ENCODE measurements around the gene ACBD4.

ACBD4 gene

GRCh38 chr17:45128331-45128730 is 7.2 kb upstream of the ACBD4 start:
- no peaks in the 10 kb centered on the region for H3K27me3 ChIP-seq (ENCODE audit: control insufficient read depth, insufficient read depth, low read length)
- H3K27ac ChIP-seq (ENCODE audit: low read length) = no peak overlapping the region
- H3K4me1 ChIP-seq (ENCODE audit: control insufficient read depth, insufficient read depth, low read length) = 0 out of 2 replicates have a peak, but pooled peaks cover 4% of the 10 kb centered on the region
- no peaks in the 10 kb centered on the region for H3K36me3 ChIP-seq (ENCODE audit: control insufficient read depth, insufficient read depth, low read length)
- no peak for DNase-seq (ENCODE audit: low read depth, low spot score)
- WGBS (ENCODE audit: insufficient coverage, insufficient read length) = no CpG with 5 or more reads among the region's 5 CpGs
- H3K4me3 ChIP-seq (ENCODE audit: low read length) = no peak overlapping the region
- H3K9me3 ChIP-seq (ENCODE audit: control insufficient read depth, insufficient read depth, low read length) = no peaks in the 10 kb centered on the region

DNA sequence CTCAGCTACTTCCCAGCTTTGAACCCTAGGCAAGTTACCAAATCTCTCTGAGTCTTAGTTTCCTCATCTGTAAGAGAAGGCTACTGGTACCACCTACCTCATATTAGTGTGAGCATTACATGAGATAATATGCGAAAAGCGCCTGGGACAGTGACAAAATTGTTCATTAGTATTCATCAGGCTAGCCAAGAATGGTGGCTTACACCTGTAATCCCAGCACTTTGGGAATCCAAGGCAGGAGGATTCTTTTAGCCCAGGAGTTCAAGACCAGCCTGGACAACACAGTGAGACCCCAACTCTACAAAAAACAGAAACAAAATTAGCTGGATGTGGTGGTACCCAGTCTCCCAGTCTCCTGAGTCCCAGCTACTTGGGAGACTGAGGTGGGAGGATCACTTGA is 6.5 kb upstream of the ACBD4 start:
- Histone ChIP-seq H3K27ac (ENCODE audit: low read length) (no peak overlapping the region), H3K9me3 (ENCODE audit: control insufficient read depth, insufficient read depth, low read length) (no peaks in the 10 kb centered on the region), H3K4me3 (ENCODE audit: low read length) (no peak overlapping the region), H3K4me1 (ENCODE audit: control insufficient read depth, insufficient read depth, low read length) (0 out of 2 replicates have a peak, but pooled peaks cover 4% of the 10 kb centered on the region), H3K27me3 (ENCODE audit: control insufficient read depth, insufficient read depth, low read length) (no peaks in the 10 kb centered on the region), H3K36me3 (ENCODE audit: control insufficient read depth, insufficient read depth, low read length) (no peaks in the 10 kb centered on the region)
- no CpG with 5 or more reads among the region's 2 CpGs for WGBS (ENCODE audit: insufficient coverage, insufficient read length)
- no peak for DNase-seq (ENCODE audit: low read depth, low spot score)

DNA sequence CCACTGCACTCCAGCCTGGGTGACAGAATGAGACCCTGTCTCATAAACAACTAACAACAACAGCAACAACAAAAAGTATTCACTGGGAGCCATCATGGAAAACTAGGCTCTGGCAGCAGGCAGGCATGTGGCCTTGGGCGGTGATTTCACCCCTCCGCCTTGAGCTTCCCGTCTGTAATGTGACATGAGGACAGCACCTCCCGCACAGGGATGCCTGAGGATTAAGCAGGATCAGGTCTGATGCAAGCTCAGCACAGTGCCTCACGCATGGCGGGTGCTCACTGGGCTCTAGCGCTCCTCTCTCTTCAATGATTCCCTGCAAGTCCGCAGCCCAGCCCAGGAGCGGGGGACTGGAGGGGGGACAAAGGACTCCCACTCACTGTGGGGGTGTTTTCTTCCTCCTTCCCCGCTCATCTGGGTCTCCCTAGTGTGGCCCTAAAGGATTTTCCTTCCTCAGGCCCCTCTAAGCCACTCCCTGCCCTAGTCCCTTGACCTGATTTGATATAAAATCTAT is 6.0 kb upstream of the ACBD4 start:
- H3K27ac ChIP-seq (ENCODE audit: low read length) = no peak overlapping the region
- H3K36me3 ChIP-seq (ENCODE audit: control insufficient read depth, insufficient read depth, low read length) = no peaks in the 10 kb centered on the region
- no CpG with 5 or more reads among the region's 10 CpGs for WGBS (ENCODE audit: insufficient coverage, insufficient read length)
- H3K4me3 ChIP-seq (ENCODE audit: low read length) = no peak overlapping the region
- H3K9me3 ChIP-seq (ENCODE audit: control insufficient read depth, insufficient read depth, low read length) = no peaks in the 10 kb centered on the region
- H3K4me1 ChIP-seq (ENCODE audit: control insufficient read depth, insufficient read depth, low read length) = 0 out of 2 replicates have a peak, but pooled peaks cover 4% of the 10 kb centered on the region
- no peak for DNase-seq (ENCODE audit: low read depth, low spot score)
- no peaks in the 10 kb centered on the region for H3K27me3 ChIP-seq (ENCODE audit: control insufficient read depth, insufficient read depth, low read length)

DNA sequence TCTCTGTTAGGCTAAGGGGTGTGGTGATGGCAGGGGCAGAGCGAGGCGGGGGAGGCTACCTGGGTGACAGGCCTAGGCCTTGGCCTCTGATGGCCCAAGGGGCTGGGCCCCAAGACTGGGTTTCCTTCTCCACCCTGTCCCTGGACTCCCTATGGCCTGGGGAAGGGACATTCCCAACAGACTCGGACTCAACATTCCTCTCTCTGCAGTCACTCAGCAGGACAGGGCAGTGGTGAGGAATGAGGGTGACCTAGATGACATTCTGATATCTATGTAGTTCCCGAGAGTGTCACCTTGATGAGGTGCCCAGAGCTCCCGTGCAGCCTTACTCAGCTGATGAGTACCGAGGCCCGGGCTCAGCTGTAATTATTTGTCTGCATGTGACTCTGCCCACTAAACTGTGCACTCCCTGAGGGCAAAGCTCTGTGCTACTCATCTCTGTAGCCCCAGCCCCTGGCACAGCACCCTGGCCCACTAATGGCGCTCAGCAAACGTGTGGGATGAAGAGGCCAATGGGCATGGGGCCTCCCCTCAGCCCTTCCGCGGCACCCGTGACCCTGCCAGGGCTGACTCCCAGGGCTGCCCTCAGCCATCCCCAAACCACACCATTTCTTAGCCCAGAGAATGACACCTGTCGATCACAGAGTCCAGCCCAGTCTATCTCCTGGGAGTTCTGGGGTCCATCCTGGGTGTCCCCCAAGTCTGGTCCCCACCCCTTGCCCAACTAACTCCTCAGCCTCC is 5.4 kb upstream of the ACBD4 start:
- Histone ChIP-seq H3K4me3 (ENCODE audit: low read length) (no peak overlapping the region), H3K27ac (ENCODE audit: low read length) (no peak overlapping the region), H3K36me3 (ENCODE audit: control insufficient read depth, insufficient read depth, low read length) (no peaks in the 10 kb centered on the region), H3K27me3 (ENCODE audit: control insufficient read depth, insufficient read depth, low read length) (no peaks in the 10 kb centered on the region), H3K9me3 (ENCODE audit: control insufficient read depth, insufficient read depth, low read length) (no peaks in the 10 kb centered on the region), H3K4me1 (ENCODE audit: control insufficient read depth, insufficient read depth, low read length) (0 out of 2 replicates have a peak, but pooled peaks cover 4% of the 10 kb centered on the region)
- WGBS (ENCODE audit: insufficient coverage, insufficient read length) = no CpG with 5 or more reads among the region's 13 CpGs
- no peak for DNase-seq (ENCODE audit: low read depth, low spot score)

DNA sequence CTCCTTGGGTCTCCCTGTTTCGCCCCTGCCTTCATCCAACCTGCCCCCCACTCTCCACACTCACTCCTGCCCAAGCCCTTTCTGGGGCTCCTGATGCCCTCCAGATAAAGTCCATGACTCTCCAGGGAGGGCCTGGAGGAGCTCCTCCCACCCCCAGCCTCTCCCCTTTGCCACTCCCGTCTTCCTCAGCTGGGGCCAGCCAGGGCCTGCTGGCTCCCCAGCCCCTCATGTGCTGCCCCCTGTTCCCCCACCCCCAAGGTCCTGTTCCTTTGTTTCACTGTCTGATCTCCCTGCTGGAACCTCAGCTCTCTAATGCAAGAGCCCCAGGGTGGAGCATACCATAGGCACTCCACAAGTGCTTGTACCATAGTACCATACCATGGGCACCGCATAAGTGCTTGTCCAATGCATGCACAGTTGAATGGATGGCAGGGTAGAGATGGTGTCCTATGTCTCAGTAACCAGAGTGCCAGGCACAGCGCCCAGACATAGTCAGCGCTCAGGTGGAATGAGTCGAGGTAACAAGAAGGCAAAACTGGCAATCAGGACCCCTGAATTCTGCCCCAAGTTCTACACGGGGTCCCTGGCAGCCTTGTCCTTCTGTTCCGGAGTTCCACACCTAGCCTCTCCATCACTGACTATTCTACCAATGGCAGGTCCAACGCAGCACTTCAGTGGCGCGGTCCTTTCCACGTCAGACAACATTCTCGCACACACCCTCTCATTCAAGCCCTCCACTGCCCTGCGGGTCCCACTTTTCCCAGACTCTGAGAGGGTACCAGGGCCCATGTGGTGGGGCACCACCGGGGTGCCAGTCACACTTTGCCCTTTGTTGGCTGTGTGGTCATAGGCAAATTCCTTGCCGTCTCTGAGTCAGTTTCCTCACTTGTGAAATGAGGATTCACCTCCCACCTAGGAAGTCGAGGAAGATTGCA is 4.5 kb upstream of the ACBD4 start:
- no CpG with 5 or more reads among the region's 17 CpGs for WGBS (ENCODE audit: insufficient coverage, insufficient read length)
- Histone ChIP-seq H3K9me3 (ENCODE audit: control insufficient read depth, insufficient read depth, low read length) (no peaks in the 10 kb centered on the region), H3K36me3 (ENCODE audit: control insufficient read depth, insufficient read depth, low read length) (no peaks in the 10 kb centered on the region), H3K4me3 (ENCODE audit: low read length) (no peak overlapping the region), H3K4me1 (ENCODE audit: control insufficient read depth, insufficient read depth, low read length) (0 out of 2 replicates have a peak, but pooled peaks cover 4% of the 10 kb centered on the region), H3K27ac (ENCODE audit: low read length) (no peak overlapping the region), H3K27me3 (ENCODE audit: control insufficient read depth, insufficient read depth, low read length) (no peaks in the 10 kb centered on the region)
- DNase-seq (ENCODE audit: low read depth, low spot score) = no peak

- Histone ChIP-seq H3K36me3 (ENCODE audit: control insufficient read depth, insufficient read depth, low read length) (no peaks in the 10 kb centered on the region), H3K27me3 (ENCODE audit: control insufficient read depth, insufficient read depth, low read length) (no peaks in the 10 kb centered on the region), H3K4me3 (ENCODE audit: low read length) (peak overlapping the region; percentile 56; the same call in 1 of the 2 replicates), H3K9me3 (ENCODE audit: control insufficient read depth, insufficient read depth, low read length) (no peaks in the 10 kb centered on the region), H3K27ac (ENCODE audit: low read length) (no peak overlapping the region), H3K4me1 (ENCODE audit: control insufficient read depth, insufficient read depth, low read length) (0 out of 2 replicates have a peak, but pooled peaks cover 4% of the 10 kb centered on the region)
- DNase-seq (ENCODE audit: low read depth, low spot score) = no peak
- no CpG with 5 or more reads among the region's 46 CpGs for WGBS (ENCODE audit: insufficient coverage, insufficient read length)
Observed at GRCh38 chr17:45131616-45132319, 3.7 kb upstream of the ACBD4 start.

- DNase-seq (ENCODE audit: low read depth, low spot score) = no peak
- Histone ChIP-seq H3K27ac (ENCODE audit: low read length) (no peak within 1 kb of the TSS), H3K4me3 (ENCODE audit: low read length) (peak within 1 kb of the TSS; percentile 56; the same call in 1 of the 2 replicates), H3K27me3 (ENCODE audit: control insufficient read depth, insufficient read depth, low read length) (no peaks in the 10 kb centered on the region), H3K4me1 (ENCODE audit: control insufficient read depth, insufficient read depth, low read length) (0 out of 2 replicates have a peak, but pooled peaks cover 4% of the 10 kb centered on the region), H3K36me3 (ENCODE audit: control insufficient read depth, insufficient read depth, low read length) (no peaks in the 10 kb centered on the region), H3K9me3 (ENCODE audit: control insufficient read depth, insufficient read depth, low read length) (no peaks in the 10 kb centered on the region)
- no CpG with 5 or more reads among the region's 36 CpGs for WGBS (ENCODE audit: insufficient coverage, insufficient read length)
Observed at GRCh38 chr17:45132320-45132571, 3.2 kb upstream of the ACBD4 start, which contains the start of gene PLCD3. Gene PLCD3, minus strand, starts transcription at chr17:45132515. Its CDS starts 105 bp downstream, at chr17:45132410.

DNA sequence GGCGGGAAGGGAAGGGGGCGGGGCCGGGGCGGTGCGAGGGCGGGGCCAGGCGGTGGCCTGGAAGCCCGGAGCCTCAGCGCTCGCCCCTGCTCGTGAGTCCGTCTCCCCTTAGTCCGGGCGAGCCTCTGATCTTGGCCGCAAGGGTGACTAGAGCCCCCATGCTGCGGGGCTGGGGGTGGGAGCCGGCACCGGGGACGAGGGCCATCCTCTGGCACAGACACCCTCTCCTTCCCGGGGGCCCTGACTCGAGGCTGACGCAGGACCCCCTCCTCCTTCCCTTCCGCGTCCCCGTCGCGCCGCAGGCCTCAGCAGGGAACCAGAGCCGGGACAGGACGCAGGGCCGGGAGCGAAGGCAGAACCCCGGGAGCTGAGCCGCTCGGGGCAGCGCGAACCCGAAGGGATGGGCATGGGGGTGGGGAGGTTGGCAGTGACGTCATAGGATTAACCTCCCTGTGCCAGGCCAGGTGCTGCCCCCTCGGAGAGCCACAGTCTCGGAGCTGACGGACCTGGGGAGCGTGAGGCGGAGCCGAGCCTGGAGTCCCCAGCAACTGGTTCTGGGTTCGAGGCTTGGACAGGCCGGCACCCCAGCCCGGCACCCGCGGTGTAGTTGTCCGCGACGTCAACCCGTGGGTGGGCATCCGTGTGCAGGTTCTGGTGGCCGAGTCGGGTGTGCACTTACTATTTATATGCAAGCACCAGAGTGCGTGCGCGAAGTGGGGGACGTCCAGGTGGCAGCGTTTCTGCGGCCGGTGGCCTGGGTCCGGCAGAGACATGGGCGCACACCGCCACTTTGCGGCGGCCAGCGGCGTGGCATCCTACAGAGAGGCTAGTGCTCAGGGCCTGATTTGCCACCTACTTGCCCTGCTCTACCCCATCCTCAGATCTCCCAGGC is 2.7 kb upstream of the ACBD4 start:
- Histone ChIP-seq H3K27ac (ENCODE audit: low read length) (no peak overlapping the region), H3K36me3 (ENCODE audit: control insufficient read depth, insufficient read depth, low read length) (peaks cover under 1% of the 10 kb centered on the region; the same call in 1 of the 2 replicates), H3K9me3 (ENCODE audit: control insufficient read depth, insufficient read depth, low read length) (no peaks in the 10 kb centered on the region), H3K4me3 (ENCODE audit: low read length) (peak overlapping the region; percentile 34; the same call in 1 of the 2 replicates), H3K27me3 (ENCODE audit: control insufficient read depth, insufficient read depth, low read length) (no peaks in the 10 kb centered on the region), H3K4me1 (ENCODE audit: control insufficient read depth, insufficient read depth, low read length) (no peaks in the 10 kb centered on the region)
- no peak for DNase-seq (ENCODE audit: low read depth, low spot score)
- whole genome bisulfite sequencing (ENCODE audit: insufficient coverage, insufficient read length) = no CpG with 5 or more reads among the region's 71 CpGs

GRCh38 chr17:45135978-45136791 is 698 bp downstream of the ACBD4 start:
- WGBS (ENCODE audit: insufficient coverage, insufficient read length) = no CpG with 5 or more reads among the region's 21 CpGs
- no peaks in the 10 kb centered on the region for H3K27me3 ChIP-seq (ENCODE audit: control insufficient read depth, insufficient read depth, low read length)
- DNase-seq (ENCODE audit: low read depth, low spot score) = no peak
- H3K36me3 ChIP-seq (ENCODE audit: control insufficient read depth, insufficient read depth, low read length) = peaks cover 3% of the 10 kb centered on the region; the same call in 1 of the 2 replicates
- H3K27ac ChIP-seq (ENCODE audit: low read length) = no peak overlapping the region
- no peaks in the 10 kb centered on the region for H3K9me3 ChIP-seq (ENCODE audit: control insufficient read depth, insufficient read depth, low read length)
- H3K4me3 ChIP-seq (ENCODE audit: low read length) = peak overlapping the region; percentile 42; the same call in 1 of the 2 replicates
- no peaks in the 10 kb centered on the region for H3K4me1 ChIP-seq (ENCODE audit: control insufficient read depth, insufficient read depth, low read length)

All from iPS DF 6.9 (cell line).